IPS-15b (cell line): Measurements from ENCODE around the gene NPC1L1.
A peak's percentile ranks its signal among the peaks of the same experiment; 100 is the strongest.

Experiments used
- H3K27me3 ChIP-seq: one replicate; pipeline ENCODE4 v1.6.1; 2013; ENCODE audit warnings: low read length; ENCODE audit not compliant: control insufficient read depth, insufficient read depth
- H3K36me3 ChIP-seq: one replicate; pipeline ENCODE4 v1.6.1; 2013; ENCODE audit warnings: low read length; ENCODE audit not compliant: control insufficient read depth, insufficient read depth
- H3K4me1 ChIP-seq: one replicate; pipeline ENCODE4 v1.6.1; 2013; ENCODE audit warnings: mild to moderate bottlenecking, low read length; ENCODE audit not compliant: control insufficient read depth, insufficient read depth
- H3K4me3 ChIP-seq: one replicate; pipeline ENCODE4 v1.5.1; 2013; ENCODE audit warnings: low read depth, low read length
- H3K9ac ChIP-seq: one replicate; pipeline ENCODE4 v1.6.1; 2013; ENCODE audit warnings: low read depth, mild to moderate bottlenecking, low read length
- H3K9me3 ChIP-seq: one replicate; pipeline ENCODE4 v1.6.1; 2013; ENCODE audit warnings: mild to moderate bottlenecking, low read length; ENCODE audit not compliant: control insufficient read depth, insufficient read depth

NPC1L1 gene

GRCh38 chr7:44541028-44541869 is at the start of gene NPC1L1:
Gene NPC1L1 (minus strand): TSS chr7:44541330. CDS start chr7:44541259, 71 bp downstream.
- H3K9me3 ChIP-seq, result no peaks in the 10 kb centered on the region
- H3K27me3 ChIP-seq, result no peaks in the 10 kb centered on the region
- H3K4me1 ChIP-seq, result no peaks in the 10 kb centered on the region
- H3K9ac ChIP-seq, result no peak within 1 kb of the TSS
- no peak within 1 kb of the TSS for H3K4me3 ChIP-seq
- H3K36me3 ChIP-seq, result no peaks in the 10 kb centered on the region

DNA sequence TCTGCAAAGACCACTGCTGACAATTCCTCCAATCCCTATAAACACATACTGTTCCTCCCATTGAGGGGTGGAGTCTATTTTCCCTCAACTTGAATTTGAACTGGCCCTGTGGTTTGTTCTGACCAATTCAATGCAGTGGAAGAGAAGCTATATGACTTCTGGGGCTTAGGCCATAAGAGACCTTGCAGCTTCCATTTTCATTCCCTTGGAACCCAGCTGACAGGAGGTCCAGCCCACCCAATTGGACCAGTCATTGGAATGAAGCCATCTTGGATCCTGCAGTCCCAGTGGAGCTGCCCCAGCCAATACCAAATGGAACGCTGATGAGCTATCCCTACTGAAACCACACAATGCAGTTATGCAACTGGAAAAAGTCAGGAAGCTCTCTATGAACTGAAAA is 49.8 kb upstream of the NPC1L1 start:
- no peaks in the 10 kb centered on the region for H3K36me3 ChIP-seq
- no peak overlapping the region for H3K4me3 ChIP-seq

GRCh38 chr7:44587843-44588711 is 46.9 kb upstream of the NPC1L1 start:
- Histone ChIP-seq H3K27me3 (no peaks in the 10 kb centered on the region), H3K9me3 (no peaks in the 10 kb centered on the region), H3K9ac (no peak overlapping the region), H3K4me1 (no peaks in the 10 kb centered on the region), H3K36me3 (no peaks in the 10 kb centered on the region), H3K4me3 (no peak overlapping the region)

More for the DNA sequence above, 49.8 kb upstream of the NPC1L1 start:
- Histone ChIP-seq H3K9ac (no peak overlapping the region), H3K4me1 (no peaks in the 10 kb centered on the region), H3K9me3 (no peaks in the 10 kb centered on the region), H3K27me3 (no peaks in the 10 kb centered on the region)

DNA sequence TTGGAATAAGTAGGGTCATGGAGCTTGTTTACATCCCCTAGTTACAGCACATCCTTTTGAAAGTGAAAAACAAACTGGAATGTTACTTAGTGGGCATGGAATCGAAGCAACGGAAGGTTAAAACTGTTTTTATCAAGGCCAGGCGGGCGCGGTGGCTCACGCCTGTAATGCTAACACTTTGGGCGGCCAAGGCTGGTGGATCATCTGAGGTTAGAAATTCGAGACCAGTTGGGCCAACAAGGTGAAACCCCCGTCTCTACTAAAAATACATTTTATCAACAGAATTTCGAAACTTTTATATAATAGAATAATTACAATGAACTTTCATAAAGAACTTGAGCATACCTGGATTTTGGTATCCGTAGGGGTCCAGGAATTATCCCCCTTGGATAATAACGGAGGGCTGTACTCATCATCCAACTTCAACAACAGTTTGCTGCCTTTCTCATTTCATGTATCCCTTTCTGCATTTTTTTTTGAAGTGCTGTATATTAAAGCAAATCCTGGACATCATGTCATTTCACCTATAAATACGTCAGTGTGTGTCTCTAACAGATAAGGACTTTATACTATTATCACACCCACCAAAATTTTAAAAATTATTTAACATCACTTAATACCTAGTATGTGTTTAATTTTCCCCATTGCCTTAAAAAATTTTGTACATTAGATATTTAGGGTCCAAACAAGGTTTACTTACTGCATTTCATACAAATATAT is 42.2 kb upstream of the NPC1L1 start:
- Histone ChIP-seq H3K36me3 (peaks cover 8% of the 10 kb centered on the region), H3K4me3 (peak overlapping the region; percentile 91), H3K9ac (peak overlapping the region; percentile 87), H3K27me3 (no peaks in the 10 kb centered on the region), H3K9me3 (no peaks in the 10 kb centered on the region), H3K4me1 (no peaks in the 10 kb centered on the region)

GRCh38 chr7:44581879-44582603 is 40.9 kb upstream of the NPC1L1 start, which contains the start of gene TMED4:
Gene TMED4 (minus strand): TSS chr7:44582231. CDS start chr7:44582206, 25 bp downstream.
- H3K4me1 ChIP-seq, result no peaks in the 10 kb centered on the region

DNA sequence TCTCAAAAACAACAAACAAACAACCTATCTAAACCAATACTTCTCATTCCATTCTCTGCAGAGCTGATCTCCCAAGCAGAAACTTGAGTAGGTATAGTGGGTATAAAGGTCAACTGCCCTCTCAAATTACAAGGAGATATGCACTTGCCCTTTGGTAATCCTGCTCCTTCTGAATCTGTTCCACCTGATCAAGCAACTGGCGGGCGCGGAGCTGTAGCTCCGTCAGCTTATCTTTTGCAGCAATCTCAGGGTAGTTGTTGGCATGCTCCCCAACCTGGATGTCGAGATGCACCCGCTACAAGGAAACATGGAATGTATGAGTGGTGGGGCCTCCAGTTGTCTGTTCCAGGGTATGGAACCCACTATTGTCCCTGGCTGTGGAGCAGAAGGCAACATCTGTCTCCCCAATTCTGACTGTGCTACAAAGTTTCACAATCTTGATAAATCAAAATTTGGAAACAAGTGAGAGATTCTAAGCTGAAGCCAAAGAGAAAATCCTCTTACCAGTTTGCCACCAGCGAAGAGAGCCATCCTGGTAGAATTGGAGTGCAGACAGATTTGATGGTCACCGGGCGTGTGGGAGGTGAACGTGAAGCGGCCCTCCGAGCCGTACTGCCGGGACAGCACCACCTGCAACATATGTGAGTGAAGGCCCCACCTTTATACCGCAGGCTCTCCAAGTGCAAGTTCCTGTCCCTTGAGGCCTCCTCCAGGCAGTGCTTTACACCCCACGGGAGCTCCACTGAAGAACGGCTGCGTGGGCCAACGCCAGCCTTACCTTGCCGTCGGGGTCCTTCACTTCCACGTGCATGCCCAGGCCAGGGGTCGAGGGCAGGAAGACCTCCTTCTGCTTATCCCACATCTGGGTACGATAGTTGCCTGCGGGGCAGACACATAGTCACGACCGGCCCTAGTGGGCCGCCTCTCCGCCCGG is 40.1 kb upstream of the NPC1L1 start:
- no peaks in the 10 kb centered on the region for H3K4me1 ChIP-seq
- peak overlapping the region; percentile 93 for H3K9ac ChIP-seq
- H3K9me3 ChIP-seq, result no peaks in the 10 kb centered on the region
- H3K27me3 ChIP-seq, result no peaks in the 10 kb centered on the region
- peaks cover 8% of the 10 kb centered on the region for H3K36me3 ChIP-seq
- peak overlapping the region; percentile 88 for H3K4me3 ChIP-seq

More at GRCh38 chr7:44581879-44582603, 40.9 kb upstream of the NPC1L1 start, which contains the start of gene TMED4:
- Histone ChIP-seq H3K9me3 (no peaks in the 10 kb centered on the region), H3K4me3 (peak within 1 kb of the TSS; percentile 91), H3K36me3 (peaks cover 8% of the 10 kb centered on the region), H3K27me3 (no peaks in the 10 kb centered on the region), H3K9ac (peak within 1 kb of the TSS; percentile 93)

- Histone ChIP-seq H3K9me3 (no peaks in the 10 kb centered on the region), H3K4me1 (peaks cover 2% of the 10 kb centered on the region), H3K4me3 (no peak overlapping the region), H3K27me3 (no peaks in the 10 kb centered on the region), H3K36me3 (peaks cover 23% of the 10 kb centered on the region), H3K9ac (no peak overlapping the region)
Observed at GRCh38 chr7:44576228-44576627, 35.1 kb upstream of the NPC1L1 start.

- Histone ChIP-seq H3K36me3 (peaks cover 27% of the 10 kb centered on the region), H3K9me3 (no peaks in the 10 kb centered on the region), H3K4me3 (peak overlapping the region; percentile 94), H3K9ac (no peak overlapping the region), H3K4me1 (peaks cover 2% of the 10 kb centered on the region), H3K27me3 (no peaks in the 10 kb centered on the region)
Observed at GRCh38 chr7:44575054-44575453, 33.9 kb upstream of the NPC1L1 start.

DNA sequence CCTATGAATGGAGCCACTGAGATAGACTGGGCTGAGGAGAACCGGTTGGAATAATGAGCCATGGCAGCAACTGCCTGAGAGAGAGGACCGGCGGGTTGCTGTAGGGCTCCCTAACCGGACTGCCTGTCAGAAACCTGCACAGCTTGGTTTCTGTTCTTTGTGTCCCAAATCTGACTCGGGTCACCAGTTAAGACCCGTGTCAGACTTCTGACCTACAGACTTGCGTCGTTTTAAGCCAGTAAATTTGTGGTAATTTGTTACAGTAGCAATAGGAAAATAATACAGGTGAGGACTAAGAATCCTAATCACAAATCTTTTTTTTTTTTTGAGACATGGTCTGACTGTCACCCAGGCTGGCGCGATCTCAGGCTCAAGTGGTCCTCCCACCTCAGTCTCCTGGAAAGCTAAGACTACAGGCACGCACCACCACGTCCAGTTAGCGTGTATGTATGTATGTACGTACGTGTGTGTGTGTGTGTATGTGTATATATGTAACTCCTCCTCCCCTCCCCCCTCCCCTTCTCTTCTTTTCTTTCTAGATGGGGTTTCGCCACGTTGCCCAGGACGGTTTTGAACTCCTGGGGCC is 33.2 kb upstream of the NPC1L1 start:
- Histone ChIP-seq H3K27me3 (no peaks in the 10 kb centered on the region), H3K4me3 (peak overlapping the region; percentile 94), H3K9ac (peak overlapping the region; percentile 79), H3K4me1 (peaks cover 2% of the 10 kb centered on the region), H3K36me3 (peaks cover 30% of the 10 kb centered on the region), H3K9me3 (no peaks in the 10 kb centered on the region)
